NCI-H146 treated with DMSO at 0.1 percent for 48 hours (cell line): ENCODE data around the gene TRABD.
A peak's percentile ranks its signal among the peaks of the same experiment; 100 is the strongest.
"Not testable (repeated sequence)": the region's sequence is repeated elsewhere in the genome, so short reads cannot be mapped to it uniquely, and the experiment has no call there.

Experiments used
- DNase-seq: peaks from one replicate; lab custom pipeline; 2025; ENCODE audit not compliant: unreplicated experiment; lab: John Stamatoyannopoulos, UW

Gene TRABD

GRCh38 chr22:50151571-50152537, 33.9 kb upstream of the TRABD start:
- no peak for DNase-seq

DNA sequence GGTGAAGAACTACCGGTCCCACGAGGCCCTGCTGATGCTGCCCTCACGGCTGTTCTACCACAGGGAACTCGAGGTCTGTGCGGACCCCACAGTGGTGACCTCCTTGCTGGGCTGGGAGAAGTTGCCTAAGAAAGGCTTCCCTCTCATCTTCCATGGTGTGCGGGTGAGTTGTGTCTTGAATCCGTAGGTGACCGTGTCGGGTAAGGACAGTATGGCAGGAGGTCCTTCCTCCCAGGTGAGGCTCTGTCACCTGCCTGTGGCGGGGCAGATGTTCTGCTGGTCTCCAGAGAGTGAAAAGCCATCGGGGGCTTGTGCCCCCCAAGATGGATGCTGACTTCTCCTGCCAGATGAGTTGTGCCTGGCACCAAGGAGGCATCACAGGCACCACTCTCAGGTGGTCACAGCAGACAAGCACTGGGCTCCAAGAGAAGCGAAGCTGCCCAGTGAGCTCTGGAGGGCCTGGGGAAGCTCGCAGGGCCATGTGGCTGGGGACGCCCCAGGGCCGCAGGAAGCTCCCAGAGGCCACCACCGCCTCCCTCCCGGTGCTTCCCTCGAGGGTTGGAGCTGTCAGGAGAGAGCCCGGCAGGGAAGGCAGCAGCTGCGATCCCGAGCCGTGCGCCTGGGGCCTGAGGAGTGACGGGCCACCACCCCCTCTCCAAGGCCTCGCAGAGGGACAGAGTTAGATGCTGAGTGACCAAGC, 32.5 kb upstream of the TRABD start:
- no peak for DNase-seq

- no peak for DNase-seq
Measured at GRCh38 chr22:50153756-50154140, 32.0 kb upstream of the TRABD start.

- DNase-seq, result no peak
Measured at GRCh38 chr22:50157709-50158375, 27.9 kb upstream of the TRABD start.

DNA sequence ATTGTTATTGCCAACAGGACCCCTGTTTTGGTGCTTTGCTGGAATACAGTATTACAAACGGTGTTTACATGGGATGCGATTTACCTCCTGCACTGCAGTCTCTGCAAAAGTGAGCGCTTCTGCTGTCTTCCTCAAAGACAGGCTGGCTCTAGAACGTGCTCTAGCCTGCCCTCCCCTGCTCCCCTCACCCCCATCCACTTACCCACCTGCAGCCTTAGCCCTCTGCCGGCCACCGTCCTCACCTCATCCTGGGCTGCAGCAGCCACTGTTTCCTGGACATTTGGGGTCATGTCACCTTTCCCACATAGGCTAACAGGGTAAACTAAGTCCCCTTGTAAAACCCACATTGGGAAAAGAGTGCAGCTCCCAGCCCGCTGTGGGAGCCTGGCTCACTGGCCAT, 24.8 kb upstream of the TRABD start:
- DNase-seq, result no peak

DNA sequence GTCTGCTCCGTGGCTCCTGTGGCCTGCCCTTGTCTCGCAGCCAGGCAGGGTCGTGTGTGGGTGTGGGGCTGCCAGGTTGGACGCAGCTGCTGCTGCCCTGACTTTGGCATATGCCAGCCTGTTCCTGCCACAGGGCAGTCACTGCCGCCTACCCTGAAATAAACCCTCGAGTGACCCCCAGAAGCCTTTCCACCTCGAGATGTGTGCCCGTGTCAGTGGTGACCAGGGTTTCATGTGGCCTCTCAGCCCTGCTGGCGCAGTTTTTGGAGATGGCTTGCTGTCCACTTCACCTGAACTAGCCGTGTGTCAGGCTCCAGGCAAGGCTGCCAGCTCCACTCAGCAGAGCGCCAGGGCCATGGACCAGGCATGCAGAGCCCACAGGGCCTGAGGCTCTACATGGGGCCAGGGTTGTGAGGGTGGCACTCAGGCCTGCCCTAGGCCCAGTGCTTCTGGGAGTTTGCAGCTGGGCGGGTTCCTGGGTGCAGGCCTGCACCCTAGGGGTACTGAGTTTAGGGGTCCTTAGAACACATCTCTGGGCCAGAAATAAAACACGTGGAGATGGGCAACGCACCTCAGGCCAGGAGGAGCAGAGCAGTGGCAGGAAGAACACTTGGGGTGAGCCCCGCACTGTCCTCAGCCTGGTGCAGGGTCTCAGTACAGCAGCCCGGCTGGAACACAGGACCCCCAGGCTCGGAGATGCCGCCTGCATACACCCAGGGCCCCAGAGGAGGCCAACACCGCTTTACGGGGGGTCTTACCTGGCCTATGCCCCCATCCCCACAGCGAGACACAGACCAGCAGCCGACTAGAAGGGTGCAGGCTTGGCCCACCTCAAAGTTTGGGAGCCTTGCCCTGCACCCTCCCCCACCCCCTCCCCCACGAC, 24.0 kb upstream of the TRABD start:
- no peak for DNase-seq

- DNase-seq, result no peak
Measured at GRCh38 chr22:50162391-50162956, 23.2 kb upstream of the TRABD start.

GRCh38 chr22:50165436-50166123, 20.1 kb upstream of the TRABD start:
- no peak for DNase-seq

- DNase-seq, result no peak
Measured at GRCh38 chr22:50167689-50168489, 17.8 kb upstream of the TRABD start.

- DNase-seq, result not testable (repeated sequence)
Measured at GRCh38 chr22:50168490-50169180, 17.1 kb upstream of the TRABD start.

DNA sequence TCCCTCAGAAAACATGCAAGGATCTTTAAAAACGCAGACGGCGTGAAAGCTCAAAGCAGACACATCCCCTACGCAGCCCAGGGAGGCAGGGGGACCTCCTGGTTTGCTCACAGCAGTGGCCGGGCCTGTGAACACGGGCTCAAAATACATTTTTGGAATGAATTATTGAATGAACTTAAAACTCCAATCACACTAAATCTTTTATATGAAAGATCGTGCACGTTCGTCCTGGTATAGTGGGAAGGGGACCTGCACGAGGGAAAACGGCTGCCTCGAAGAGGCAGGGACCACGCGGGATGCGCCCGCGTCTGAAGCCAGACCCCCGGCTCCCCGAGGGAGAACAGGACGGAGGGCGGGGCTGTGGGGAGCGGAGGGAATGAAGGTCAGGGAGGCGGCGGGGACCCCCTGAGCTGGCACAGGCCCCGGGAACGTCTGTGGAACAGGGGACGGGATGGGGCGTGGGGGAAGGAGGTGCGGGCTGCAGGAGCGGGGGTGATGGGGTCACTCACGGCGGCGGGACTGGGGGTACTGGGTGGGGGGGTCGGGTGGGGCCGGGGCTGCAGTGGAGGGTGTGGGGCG, 16.4 kb upstream of the TRABD start:
- no peak for DNase-seq

DNA sequence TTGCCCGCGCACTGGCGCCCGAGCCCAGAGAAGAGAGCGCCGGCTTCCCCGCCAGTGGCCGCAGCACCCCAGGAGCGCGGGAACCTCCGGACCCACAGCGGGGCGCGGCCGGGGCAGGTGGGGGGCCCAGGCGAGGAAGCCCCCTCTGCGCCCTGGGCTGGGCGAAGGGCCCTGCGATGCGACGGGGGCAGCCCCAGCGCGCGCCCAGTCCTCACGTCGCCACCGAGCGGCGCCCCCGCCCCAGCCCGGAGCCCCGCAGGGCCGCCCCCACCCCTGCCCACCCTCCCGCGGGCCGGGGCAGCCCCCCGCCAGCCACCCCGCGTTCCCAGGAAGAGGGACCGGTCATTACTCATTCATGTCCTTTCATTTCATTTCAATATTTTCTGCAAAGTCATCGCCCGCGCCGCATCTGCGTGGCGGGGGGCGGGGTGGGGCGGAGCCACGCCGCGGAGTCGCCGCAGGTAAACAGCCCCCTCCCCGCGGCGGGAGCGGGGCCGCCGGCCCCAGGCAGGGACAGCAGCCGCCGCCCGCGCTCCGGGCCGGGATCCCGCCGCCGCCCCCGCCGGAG, 15.9 kb upstream of the TRABD start:
- DNase-seq, result peak; percentile 8

- no peak for DNase-seq
Measured at GRCh38 chr22:50170453-50171318, 15.0 kb upstream of the TRABD start, which contains the start of gene PANX2. Gene PANX2 (plus strand): TSS chr22:50170731. CDS start chr22:50170731, 0 bp downstream.

DNA sequence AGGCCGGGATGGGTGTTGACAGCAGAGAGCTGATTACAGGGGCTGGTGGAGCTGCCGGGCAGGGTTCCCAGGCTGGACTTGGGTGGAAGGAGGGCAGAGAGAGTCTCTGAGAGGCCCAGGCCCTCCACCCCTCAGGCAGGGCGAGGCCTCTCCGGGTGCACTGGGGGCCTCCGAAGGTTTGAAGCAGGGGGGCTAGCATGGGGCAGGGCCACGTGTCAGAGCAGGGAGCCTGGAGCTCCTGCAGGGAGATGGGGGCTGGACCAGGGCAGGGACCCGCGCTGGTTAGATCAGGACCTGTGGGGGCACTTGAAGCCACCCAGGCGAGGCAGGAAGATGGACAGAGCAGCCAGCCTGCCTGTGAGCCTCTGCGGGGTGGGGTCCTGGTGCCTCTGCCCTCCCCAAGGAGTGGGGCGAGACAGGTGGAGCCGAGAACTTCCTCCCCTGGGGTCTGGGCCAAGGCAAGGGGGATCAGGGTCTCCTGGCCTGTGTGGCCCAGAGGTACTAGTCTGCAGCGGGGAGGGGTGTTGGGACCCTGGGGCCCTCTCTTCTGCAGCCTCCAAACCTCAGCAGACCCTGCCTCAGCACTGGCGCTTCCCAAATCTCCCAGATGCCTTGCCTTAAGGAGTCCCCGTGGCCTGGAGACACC, 14.3 kb upstream of the TRABD start:
- DNase-seq, result no peak

DNA sequence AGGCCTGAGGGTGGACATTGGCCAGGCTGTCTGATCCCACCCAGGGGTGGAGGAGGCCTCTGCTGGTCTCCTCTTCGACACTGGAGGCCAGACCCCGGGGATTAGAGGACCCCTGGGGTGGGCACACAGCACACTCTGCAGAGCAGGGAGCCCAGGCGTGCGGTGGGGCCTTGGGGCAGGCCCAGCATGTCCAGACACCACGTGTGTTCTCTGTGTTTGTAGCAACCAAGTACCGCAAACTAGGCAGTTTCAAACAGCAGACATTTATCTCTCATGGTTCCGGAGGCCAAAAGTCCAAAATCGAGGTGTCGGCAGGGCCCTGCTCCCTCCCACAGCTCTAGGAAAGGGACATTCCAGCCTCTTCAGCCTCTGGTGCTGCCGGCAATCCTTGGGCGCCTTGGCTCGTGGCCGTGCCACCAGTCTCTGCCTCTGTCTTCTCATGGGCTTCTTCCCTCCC, 13.7 kb upstream of the TRABD start:
- no peak for DNase-seq
